Neural crest cell (in vitro differentiated cells): ENCODE measurements around the gene THSD7A. TPM values are rescaled to one million over a fixed set of nuclear protein-coding genes. Genes with fewer than 3 reads are reported as not detected.

Source experiments
- DNase-seq: peaks from one replicate; pipeline ENCODE4 v3.0.0; 2021; ENCODE audit warnings: low read depth, mixed read lengths, low spot score
- H3K27ac Mint-ChIP-seq: one replicate; pipeline ENCODE4 v1.8.0; 2021; ENCODE audit warnings: mild to moderate bottlenecking, mixed read lengths; ENCODE audit not compliant: unreplicated experiment
- H3K27me3 Mint-ChIP-seq: 2 replicates; pipeline ENCODE4 v1.8.0; 2021; ENCODE audit warnings: low read depth, mild to moderate bottlenecking, mixed read lengths
- H3K36me3 Mint-ChIP-seq: 2 replicates; pipeline ENCODE4 v1.8.0; 2021; ENCODE audit warnings: low read depth, mild to moderate bottlenecking, mixed read lengths
- H3K4me1 Mint-ChIP-seq: 2 replicates; pipeline ENCODE4 v1.8.0; 2021; ENCODE audit warnings: mixed read lengths
- H3K4me3 Mint-ChIP-seq: one replicate; pipeline ENCODE4 v1.8.0; 2021; ENCODE audit warnings: mild to moderate bottlenecking, mixed read lengths
- H3K9me3 Mint-ChIP-seq: 2 replicates; pipeline ENCODE4 v1.8.0; 2021; ENCODE audit warnings: mixed read lengths
- total RNA-seq: library from RNA; stranded (reverse); gene quantifications from 2 replicates; pipeline ENCODE4 v1.2.1, GENCODE V29; 2021
- TF ChIP-seq, protein P1 (sequence below): fragments of 200-600 bp; sonication (generic); conservative IDR thresholded peaks from 2 replicates; pipeline ENCODE4 v1.5.0; 2021; ENCODE audit warnings: antibody characterized with exemption, mild to moderate bottlenecking

The THSD7A gene
- total RNA-seq, 1 donor from 2014 or later, result 4.8 TPM

DNA sequence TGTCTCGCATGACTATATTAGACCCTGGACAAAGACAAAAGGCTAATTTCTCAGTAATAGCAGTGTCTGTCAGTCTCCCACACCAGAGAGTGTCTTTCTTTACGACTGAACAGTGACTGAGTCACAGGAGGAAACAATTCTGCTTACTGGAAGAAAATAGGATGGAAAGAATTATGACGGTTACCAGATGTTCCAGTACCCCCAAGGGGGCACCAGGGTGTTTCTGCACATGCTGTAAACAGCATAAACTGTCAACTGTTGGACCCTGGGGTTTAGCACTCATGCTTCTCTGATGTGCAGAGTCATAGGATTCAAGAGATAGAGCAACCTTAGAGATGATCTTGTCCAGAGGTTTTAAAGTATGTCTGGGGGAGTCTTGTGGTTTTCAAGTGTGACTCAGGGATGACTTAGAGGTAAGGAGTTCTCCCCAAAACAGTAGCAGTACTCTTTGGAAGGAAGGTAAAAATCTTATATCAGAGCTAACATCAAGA, 291.7 kb downstream of the THSD7A start:
- Mint-ChIP-seq H3K27ac (no peak overlapping the region), H3K27me3 (no peaks in the 10 kb centered on the region), H3K9me3 (peaks cover 7% of the 10 kb centered on the region), H3K4me3 (no peak overlapping the region), H3K36me3 (peaks cover 12% of the 10 kb centered on the region), H3K4me1 (no peaks in the 10 kb centered on the region)
- TF ChIP-seq, protein P1, sequence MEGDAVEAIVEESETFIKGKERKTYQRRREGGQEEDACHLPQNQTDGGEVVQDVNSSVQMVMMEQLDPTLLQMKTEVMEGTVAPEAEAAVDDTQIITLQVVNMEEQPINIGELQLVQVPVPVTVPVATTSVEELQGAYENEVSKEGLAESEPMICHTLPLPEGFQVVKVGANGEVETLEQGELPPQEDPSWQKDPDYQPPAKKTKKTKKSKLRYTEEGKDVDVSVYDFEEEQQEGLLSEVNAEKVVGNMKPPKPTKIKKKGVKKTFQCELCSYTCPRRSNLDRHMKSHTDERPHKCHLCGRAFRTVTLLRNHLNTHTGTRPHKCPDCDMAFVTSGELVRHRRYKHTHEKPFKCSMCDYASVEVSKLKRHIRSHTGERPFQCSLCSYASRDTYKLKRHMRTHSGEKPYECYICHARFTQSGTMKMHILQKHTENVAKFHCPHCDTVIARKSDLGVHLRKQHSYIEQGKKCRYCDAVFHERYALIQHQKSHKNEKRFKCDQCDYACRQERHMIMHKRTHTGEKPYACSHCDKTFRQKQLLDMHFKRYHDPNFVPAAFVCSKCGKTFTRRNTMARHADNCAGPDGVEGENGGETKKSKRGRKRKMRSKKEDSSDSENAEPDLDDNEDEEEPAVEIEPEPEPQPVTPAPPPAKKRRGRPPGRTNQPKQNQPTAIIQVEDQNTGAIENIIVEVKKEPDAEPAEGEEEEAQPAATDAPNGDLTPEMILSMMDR, result no peak
- DNase-seq, result no peak

DNA sequence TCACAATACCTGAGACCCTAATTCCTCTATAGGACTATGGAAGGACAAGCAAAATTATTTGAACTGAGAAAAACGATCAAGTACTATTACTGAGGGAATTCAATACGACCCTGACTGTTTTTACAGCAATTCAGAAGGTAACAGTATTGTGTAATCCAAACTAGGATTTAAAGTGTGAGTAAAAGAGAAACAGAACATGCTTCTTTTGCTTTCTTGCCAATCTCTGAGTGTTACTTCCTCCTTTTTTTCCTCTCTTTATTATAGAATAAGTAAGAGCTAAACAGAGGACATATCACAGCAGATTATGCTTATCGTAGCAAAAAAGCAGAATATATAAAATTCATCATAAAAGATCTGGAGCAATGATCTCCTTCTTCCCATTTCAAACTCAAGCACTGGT, 292.1 kb downstream of the THSD7A start:
- TF ChIP-seq, protein P1, result no peak
- H3K4me3 Mint-ChIP-seq, result no peak overlapping the region
- H3K36me3 Mint-ChIP-seq, result peaks cover 12% of the 10 kb centered on the region
- no peaks in the 10 kb centered on the region for H3K4me1 Mint-ChIP-seq
- H3K9me3 Mint-ChIP-seq, result peaks cover 7% of the 10 kb centered on the region
- no peaks in the 10 kb centered on the region for H3K27me3 Mint-ChIP-seq
- no peak for DNase-seq
- H3K27ac Mint-ChIP-seq, result no peak overlapping the region

DNA sequence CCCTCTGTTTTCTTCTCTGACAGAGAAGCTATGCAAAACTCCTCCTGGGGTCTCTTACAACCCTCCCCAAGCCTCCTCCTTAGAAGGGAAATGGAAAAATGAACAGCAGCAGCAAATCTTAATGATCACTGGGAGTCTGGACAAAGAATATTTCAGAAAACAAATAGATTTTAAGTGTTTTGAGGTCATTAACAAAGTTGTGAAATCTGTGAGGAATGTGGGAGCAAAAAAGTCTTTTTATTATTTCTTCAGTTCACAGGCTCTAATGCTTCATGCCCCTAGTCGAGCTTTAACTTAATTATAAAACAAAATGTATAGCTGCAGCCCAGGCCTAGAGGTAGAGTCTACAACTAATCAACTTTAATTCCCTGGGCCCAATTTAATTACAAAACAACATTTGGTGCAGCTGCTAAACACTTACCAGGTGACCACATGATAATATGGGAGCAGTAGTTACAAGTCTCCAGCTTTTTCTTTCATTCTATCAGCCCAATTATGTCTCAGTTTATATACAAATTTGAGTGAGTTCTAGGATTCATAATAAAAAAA, 293.2 kb downstream of the THSD7A start:
- Mint-ChIP-seq H3K4me3 (no peak overlapping the region), H3K36me3 (peaks cover 12% of the 10 kb centered on the region), H3K27me3 (no peaks in the 10 kb centered on the region), H3K4me1 (no peaks in the 10 kb centered on the region), H3K27ac (peak overlapping the region; percentile 14), H3K9me3 (peaks cover 7% of the 10 kb centered on the region)
- TF ChIP-seq, protein P1, result no peak
- DNase-seq, result no peak

DNA sequence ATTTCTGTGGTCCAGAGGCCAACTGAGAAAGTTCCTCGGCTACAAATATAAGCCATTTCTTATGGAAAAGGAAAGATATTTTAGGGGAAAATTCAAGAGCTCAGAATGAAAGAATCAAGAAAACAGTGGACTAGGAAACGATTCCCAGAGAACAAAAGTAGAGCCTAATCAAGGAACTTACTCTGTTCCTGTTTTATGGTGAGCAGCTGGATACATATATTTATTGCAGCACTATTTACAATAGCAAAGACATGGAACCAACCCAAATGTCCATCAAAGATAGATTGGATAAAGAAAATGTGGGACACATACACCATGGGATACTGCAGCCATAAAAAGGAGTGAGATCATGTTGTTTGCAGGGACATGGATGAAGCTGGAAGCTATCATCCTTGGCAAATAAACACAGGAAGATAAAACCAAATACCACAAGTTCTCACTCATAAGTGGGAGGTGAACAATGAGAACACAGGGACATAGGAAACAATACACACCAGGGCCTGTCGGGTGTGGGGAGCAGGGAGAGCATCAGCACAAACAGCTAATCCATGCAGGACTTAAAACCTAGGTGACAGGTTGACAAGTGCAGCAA, 298.7 kb downstream of the THSD7A start:
- H3K36me3 Mint-ChIP-seq, result peaks cover 7% of the 10 kb centered on the region
- no peak for DNase-seq

DNA sequence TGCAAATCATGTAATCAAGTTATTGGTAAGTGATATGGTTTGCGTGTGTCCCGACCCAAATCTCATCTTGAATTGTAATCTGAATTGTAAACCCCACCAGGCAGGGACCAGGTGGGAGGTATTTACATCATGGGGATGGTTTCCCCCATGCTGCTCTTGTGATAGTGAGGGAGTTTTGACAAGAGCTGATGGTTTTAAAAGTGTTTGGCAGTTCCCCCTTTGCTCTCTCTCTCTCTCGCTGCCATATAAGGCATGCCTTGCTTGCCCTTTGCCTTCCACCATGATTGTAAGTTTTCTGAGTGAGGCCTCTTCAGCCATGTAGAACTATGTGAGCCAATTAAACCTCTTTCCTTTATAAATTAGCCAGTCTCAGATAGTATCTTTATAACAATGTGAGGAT, 302.6 kb downstream of the THSD7A start:
- H3K4me3 Mint-ChIP-seq, result no peak overlapping the region
- no peak overlapping the region for H3K27ac Mint-ChIP-seq
- no peak for DNase-seq
- peaks cover 5% of the 10 kb centered on the region for H3K4me1 Mint-ChIP-seq
- TF ChIP-seq, protein P1, result no peak
- no peaks in the 10 kb centered on the region for H3K27me3 Mint-ChIP-seq
- peaks cover 3% of the 10 kb centered on the region for H3K36me3 Mint-ChIP-seq
- no peaks in the 10 kb centered on the region for H3K9me3 Mint-ChIP-seq

More for the DNA sequence above, 298.7 kb downstream of the THSD7A start:
- H3K4me1 Mint-ChIP-seq, result no peaks in the 10 kb centered on the region
- H3K27ac Mint-ChIP-seq, result peak overlapping the region; percentile 73
- no peaks in the 10 kb centered on the region for H3K27me3 Mint-ChIP-seq
- H3K9me3 Mint-ChIP-seq, result no peaks in the 10 kb centered on the region
- TF ChIP-seq, protein P1, result no peak
- H3K4me3 Mint-ChIP-seq, result no peak overlapping the region
